ENCODE results near the gene PLEKHG3.

Gene PLEKHG3

DNA sequence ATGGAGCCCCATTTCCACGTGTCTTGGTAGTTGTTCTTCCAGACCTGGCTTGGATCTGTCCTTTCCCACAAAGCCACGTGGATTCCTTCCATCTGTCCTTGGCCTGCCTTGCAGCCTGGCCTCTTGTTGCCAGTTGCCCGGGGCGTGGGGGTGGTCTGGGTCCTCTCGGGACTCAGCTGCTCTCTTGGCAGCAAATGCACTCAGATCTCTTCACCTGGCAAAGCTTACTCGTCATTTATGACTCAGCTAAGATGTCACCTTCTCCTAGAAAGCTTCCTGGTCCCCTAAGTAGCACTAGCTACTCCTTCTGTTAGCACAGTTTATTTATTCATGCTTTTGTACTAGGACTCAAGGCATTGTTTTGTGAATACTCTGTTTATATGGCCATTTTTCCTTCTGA lies 13.6 kb downstream of the PLEKHG3 start:
- Histone ChIP-seq H3K27ac (ENCODE audit: low read depth, low read length) (no peak overlapping the region), H3K9me2 (replicated peaks; ENCODE audit: control insufficient read depth, low read length) (no peaks in the 10 kb centered on the region), H3K27me3 (ENCODE audit: control insufficient read depth, low read length) (no peaks in the 10 kb centered on the region; the same call in 1 of the 2 replicates), H3K9me3 (ENCODE audit: control insufficient read depth, insufficient read depth, low read length) (no peaks in the 10 kb centered on the region), H4K20me1 (ENCODE audit: control insufficient read depth, insufficient read depth, low read depth, low read length) (no peaks in the 10 kb centered on the region), H3F3A (ENCODE audit: control insufficient read depth, insufficient read depth) (no peaks in the 10 kb centered on the region), H3K79me2 (ENCODE audit: control insufficient read depth, low read length) (no peaks in the 10 kb centered on the region), H3K4me2 (ENCODE audit: low read length) (no peak overlapping the region), H3K4me1 (ENCODE audit: control insufficient read depth, low read length) (no peaks in the 10 kb centered on the region), H3K4me3 (ENCODE audit: low read length) (no peak overlapping the region), H3K36me3 (ENCODE audit: control insufficient read depth, low read length) (no peaks in the 10 kb centered on the region)
- TF ChIP-seq CTCF (IDR thresholded peaks at IDR 0.05; ENCODE audit: low read depth, low read length, poor library complexity, severe bottlenecking) (no peak), EZH2phosphoT487 (IDR thresholded peaks at IDR 0.05; ENCODE audit: borderline replicate concordance, low read length) (no peak)

GRCh38 chr14:64718762-64719161 lies 14.5 kb downstream of the PLEKHG3 start:
- H3K27ac ChIP-seq (ENCODE audit: low read depth, low read length): no peak overlapping the region
- H3K9me2 ChIP-seq (replicated peaks; ENCODE audit: control insufficient read depth, low read length): no peaks in the 10 kb centered on the region
- H4K20me1 ChIP-seq (ENCODE audit: control insufficient read depth, insufficient read depth, low read depth, low read length): no peaks in the 10 kb centered on the region
- H3K4me2 ChIP-seq (ENCODE audit: low read length): no peak overlapping the region
- no peaks in the 10 kb centered on the region for H3F3A ChIP-seq (ENCODE audit: control insufficient read depth, insufficient read depth)
- TF ChIP-seq CTCF (IDR thresholded peaks at IDR 0.05; ENCODE audit: low read depth, low read length, poor library complexity, severe bottlenecking): no peak
- H3K27me3 ChIP-seq (ENCODE audit: control insufficient read depth, low read length): no peaks in the 10 kb centered on the region; the same call in 1 of the 2 replicates
- H3K9me3 ChIP-seq (ENCODE audit: control insufficient read depth, insufficient read depth, low read length): no peaks in the 10 kb centered on the region
- H3K36me3 ChIP-seq (ENCODE audit: control insufficient read depth, low read length): no peaks in the 10 kb centered on the region
- no peaks in the 10 kb centered on the region for H3K4me1 ChIP-seq (ENCODE audit: control insufficient read depth, low read length)
- no peak overlapping the region for H3K4me3 ChIP-seq (ENCODE audit: low read length)
- H3K79me2 ChIP-seq (ENCODE audit: control insufficient read depth, low read length): no peaks in the 10 kb centered on the region

GRCh38 chr14:64719601-64720000 lies 15.4 kb downstream of the PLEKHG3 start:
- TF ChIP-seq EZH2phosphoT487 (IDR thresholded peaks at IDR 0.05; ENCODE audit: borderline replicate concordance, low read length): no peak
- Histone ChIP-seq H3K4me3 (ENCODE audit: low read length) (no peak overlapping the region), H3F3A (ENCODE audit: control insufficient read depth, insufficient read depth) (no peaks in the 10 kb centered on the region), H3K9me2 (replicated peaks; ENCODE audit: control insufficient read depth, low read length) (no peaks in the 10 kb centered on the region), H4K20me1 (ENCODE audit: control insufficient read depth, insufficient read depth, low read depth, low read length) (no peaks in the 10 kb centered on the region), H3K27me3 (ENCODE audit: control insufficient read depth, low read length) (no peaks in the 10 kb centered on the region; the same call in 1 of the 2 replicates), H3K36me3 (ENCODE audit: control insufficient read depth, low read length) (no peaks in the 10 kb centered on the region), H3K27ac (ENCODE audit: low read depth, low read length) (no peak overlapping the region), H3K4me2 (ENCODE audit: low read length) (no peak overlapping the region), H3K9me3 (ENCODE audit: control insufficient read depth, insufficient read depth, low read length) (no peaks in the 10 kb centered on the region), H3K4me1 (ENCODE audit: control insufficient read depth, low read length) (no peaks in the 10 kb centered on the region), H3K79me2 (ENCODE audit: control insufficient read depth, low read length) (no peaks in the 10 kb centered on the region)

GRCh38 chr14:64720131-64720576 lies 15.9 kb downstream of the PLEKHG3 start:
- Histone ChIP-seq H3K4me2 (ENCODE audit: low read length) (no peak overlapping the region), H3K9me3 (ENCODE audit: control insufficient read depth, insufficient read depth, low read length) (no peaks in the 10 kb centered on the region), H4K20me1 (ENCODE audit: control insufficient read depth, insufficient read depth, low read depth, low read length) (no peaks in the 10 kb centered on the region), H3K27me3 (ENCODE audit: control insufficient read depth, low read length) (no peaks in the 10 kb centered on the region; the same call in 1 of the 2 replicates), H3K4me1 (ENCODE audit: control insufficient read depth, low read length) (no peaks in the 10 kb centered on the region), H3F3A (ENCODE audit: control insufficient read depth, insufficient read depth) (no peaks in the 10 kb centered on the region), H3K79me2 (ENCODE audit: control insufficient read depth, low read length) (no peaks in the 10 kb centered on the region), H3K27ac (ENCODE audit: low read depth, low read length) (no peak overlapping the region), H3K36me3 (ENCODE audit: control insufficient read depth, low read length) (no peaks in the 10 kb centered on the region), H3K4me3 (ENCODE audit: low read length) (no peak overlapping the region), H3K9me2 (replicated peaks; ENCODE audit: control insufficient read depth, low read length) (no peaks in the 10 kb centered on the region)
- no peak for TF ChIP-seq CTCF (IDR thresholded peaks at IDR 0.05; ENCODE audit: low read depth, low read length, poor library complexity, severe bottlenecking)
- no peak for TF ChIP-seq EZH2phosphoT487 (IDR thresholded peaks at IDR 0.05; ENCODE audit: borderline replicate concordance, low read length)
